GM21825 (cell line): ENCODE results near the gene PROB1.

Experiments
- ATAC-seq: cut with Tn5 transposase; IDR thresholded peaks from one replicate; pipeline ENCODE4 v1.9.1; 2021; ENCODE audit warnings: mild to moderate bottlenecking, moderate library complexity; ENCODE audit not compliant: unreplicated experiment

The PROB1 gene

GRCh38 chr5:139341689-139342422 is 53.0 kb downstream of the PROB1 start, which contains the start of gene PAIP2:
Gene PAIP2, plus strand, starts transcription at chr5:139341854. Its CDS starts 21,931 bp downstream, at chr5:139363785.
- peak; percentile 89 for ATAC-seq

GRCh38 chr5:139341187-139341688 is 53.7 kb downstream of the PROB1 start:
- ATAC-seq, result no peak
